Stimulated activated CD4-positive, alpha-beta T cell treated with anti-CD3 and anti-CD28 coated beads, TNF-alpha, amount 100 ng/mL, for 24 hours (primary cell): ENCODE measurements around the gene HEG1.
"Not testable (repeated sequence)": the region's sequence is repeated elsewhere in the genome, so short reads cannot be mapped to it uniquely, and the experiment has no call there.

Experiments used
- DNase-seq, 3 experiments: peaks; one replicate each; pipeline ENCODE4 v3.0.0-alpha.2; 2020; ENCODE audit warnings: low read depth in 3 of 3

HEG1 gene

GRCh38 chr3:125055913-125056745 is at the start of gene HEG1:
TSS of gene HEG1 (minus strand) at chr3:125055997. CDS start at chr3:125055890, 107 bp downstream.
- DNase-seq = peak; percentile 32 to 77 (median 56)

DNA sequence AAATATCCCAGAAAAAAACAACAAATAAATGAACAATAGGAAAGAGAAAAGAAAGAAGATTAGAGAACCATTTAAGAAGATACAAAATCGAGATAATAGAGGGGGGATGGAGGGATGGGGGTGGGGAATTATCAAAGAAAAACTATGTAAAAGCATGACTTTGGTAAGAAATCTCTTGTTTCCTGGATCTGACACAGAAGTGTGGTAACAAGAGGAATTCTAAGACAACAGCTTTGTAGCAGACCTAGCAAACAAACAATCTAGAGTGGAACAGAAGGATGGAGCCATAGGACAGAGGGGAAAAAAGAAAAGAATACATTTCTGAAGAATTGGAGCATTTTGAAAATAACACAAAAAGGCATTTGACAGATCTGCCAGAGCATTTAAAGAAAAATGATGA is 49.3 kb upstream of the HEG1 start:
- DNase-seq = no peak

- DNase-seq = no peak
Observed at GRCh38 chr3:125104639-125105038, 48.8 kb upstream of the HEG1 start.

GRCh38 chr3:125103406-125103805 is 47.6 kb upstream of the HEG1 start:
- DNase-seq = no peak

DNA sequence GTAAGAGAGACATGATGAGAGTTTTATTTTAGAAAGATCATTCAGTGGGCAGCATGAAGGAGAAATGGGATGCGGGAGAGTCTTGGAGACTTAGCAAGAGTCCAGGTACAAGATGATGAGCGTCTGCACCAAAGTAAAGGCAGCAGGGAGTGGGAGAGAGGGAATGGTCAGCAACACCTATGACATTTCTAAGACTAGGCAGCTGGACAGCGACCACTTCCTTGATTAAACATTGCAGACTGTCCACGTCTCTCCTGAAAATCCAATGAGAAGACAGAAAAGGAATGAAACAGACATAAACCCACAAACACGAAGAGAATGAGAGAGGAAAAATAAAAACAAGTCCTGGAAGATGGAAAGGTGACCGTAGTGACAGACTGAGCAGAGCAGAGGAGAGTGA is 46.7 kb upstream of the HEG1 start:
- DNase-seq = no peak

GRCh38 chr3:125098611-125099291 is 43.0 kb upstream of the HEG1 start:
- no peak for DNase-seq

DNA sequence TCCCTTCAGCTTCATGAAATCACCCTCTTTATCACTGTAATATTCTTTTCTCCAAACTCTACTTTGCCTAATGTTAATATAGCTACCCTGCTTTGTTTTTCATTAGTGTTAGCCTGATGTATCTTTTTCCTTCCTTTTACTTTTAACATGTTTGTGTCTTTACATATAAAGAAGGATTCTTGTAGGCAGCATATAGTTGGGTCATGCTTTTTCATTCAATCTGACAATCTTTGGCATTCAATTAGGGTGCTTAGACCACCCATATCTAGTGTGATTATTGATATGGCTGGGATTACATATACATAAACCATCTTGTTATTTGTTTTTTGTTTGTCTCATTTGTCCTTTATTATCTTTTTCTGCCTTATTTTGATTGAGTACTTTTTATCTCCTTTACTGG is 34.9 kb upstream of the HEG1 start:
- DNase-seq = no peak

- no peak for DNase-seq
Observed at GRCh38 chr3:125087768-125088391, 32.1 kb upstream of the HEG1 start.

- no peak for DNase-seq
Observed at GRCh38 chr3:125085166-125085565, 29.4 kb upstream of the HEG1 start.

- no peak for DNase-seq
Observed at GRCh38 chr3:125083776-125084175, 28.0 kb upstream of the HEG1 start.

GRCh38 chr3:125082339-125082738 is 26.5 kb upstream of the HEG1 start:
- not testable (repeated sequence) for DNase-seq

DNA sequence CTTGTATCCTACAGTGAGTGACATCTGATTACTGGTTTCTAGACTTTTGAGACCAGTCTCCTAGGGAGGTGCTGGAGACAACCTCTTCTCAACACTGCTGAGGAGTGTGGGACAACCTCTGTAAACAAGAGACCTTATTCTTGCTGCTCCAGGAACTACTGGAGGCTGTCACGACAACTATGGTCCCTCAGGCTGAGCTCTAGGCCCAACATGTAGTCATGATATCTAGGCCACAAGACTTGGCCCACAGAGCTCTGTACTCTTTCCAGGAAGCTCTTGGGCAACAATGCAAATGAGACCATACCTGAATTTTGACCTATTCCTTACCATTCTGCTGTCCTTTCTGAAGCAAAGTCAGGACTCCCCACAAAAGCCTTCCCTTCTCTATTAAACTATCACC is 24.3 kb upstream of the HEG1 start:
- no peak for DNase-seq

DNA sequence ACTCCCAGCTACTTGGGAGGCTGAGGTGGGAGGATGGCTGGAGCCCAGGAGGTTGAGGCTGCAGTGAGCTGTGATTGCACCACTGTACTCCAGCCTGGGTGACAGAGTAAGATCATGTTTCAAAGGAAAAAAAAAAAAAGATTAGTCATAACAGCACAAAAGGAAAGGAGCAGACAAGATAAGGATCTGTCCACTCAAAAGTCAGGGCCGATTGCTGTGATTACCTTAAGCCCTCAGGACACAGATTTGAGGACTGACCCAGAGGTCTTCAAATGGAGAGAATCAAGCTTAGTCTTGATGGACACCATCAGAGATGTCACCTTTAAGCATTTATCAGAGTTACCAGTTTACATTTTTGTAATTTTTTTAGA is 23.9 kb upstream of the HEG1 start:
- no peak for DNase-seq

DNA sequence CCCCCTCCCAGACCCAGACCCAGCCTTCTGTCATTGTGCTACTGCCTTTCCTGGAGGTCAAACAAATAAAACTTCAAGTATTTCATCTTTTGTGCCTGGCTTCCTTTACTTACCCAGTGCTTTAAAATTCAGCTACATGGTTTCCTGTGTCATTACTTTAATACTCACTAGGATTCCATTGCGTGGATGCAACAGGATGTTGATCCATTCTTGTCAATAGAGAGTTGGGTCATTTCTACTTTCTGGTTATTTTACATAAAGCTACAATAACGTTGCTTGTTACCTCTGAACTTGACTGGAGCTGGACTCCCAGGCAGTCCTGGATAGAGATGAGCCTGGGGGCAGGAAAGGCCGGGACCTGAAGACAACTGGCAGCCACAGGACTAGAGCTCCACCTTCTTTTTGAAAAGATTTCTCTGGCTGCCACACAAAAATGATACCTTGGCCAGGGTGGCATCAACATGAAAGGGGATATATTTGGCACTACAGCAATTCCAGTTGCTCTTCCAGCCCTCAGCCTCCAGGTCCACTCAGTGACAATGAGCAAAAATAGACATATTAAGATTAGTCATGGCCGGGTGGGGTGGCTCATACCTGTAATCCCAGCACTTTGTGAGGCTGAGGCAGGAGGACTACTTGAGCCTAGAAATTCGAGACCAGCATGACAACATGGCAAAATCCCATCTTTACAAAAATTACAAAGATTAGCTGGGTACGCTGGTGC is 23.3 kb upstream of the HEG1 start:
- DNase-seq = no peak

DNA sequence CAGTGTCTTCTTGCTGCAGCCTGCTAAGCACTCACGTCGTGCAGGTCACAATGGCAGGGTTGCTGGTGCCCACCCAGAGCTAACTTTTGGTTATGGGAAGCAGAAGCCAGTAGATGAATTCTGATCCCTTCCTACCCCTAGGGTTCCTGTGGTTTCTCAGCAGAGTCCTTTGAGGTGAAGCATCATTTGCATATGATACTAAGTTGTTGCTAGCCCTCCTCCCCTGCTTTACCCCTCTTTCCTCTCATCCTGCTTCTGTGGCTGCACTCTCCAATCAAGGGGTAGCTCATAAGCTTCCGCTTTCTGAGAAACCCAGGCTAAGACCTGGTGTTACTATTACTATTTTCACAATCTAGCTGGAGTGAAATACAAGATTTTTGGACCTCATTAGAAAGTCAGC is 22.1 kb upstream of the HEG1 start:
- DNase-seq = no peak

- no peak for DNase-seq
Observed at GRCh38 chr3:125076464-125076863, 20.7 kb upstream of the HEG1 start.

GRCh38 chr3:125075738-125076137 is 19.9 kb upstream of the HEG1 start:
- DNase-seq = no peak

- DNase-seq = no peak
Observed at GRCh38 chr3:125073390-125073905, 17.7 kb upstream of the HEG1 start.

DNA sequence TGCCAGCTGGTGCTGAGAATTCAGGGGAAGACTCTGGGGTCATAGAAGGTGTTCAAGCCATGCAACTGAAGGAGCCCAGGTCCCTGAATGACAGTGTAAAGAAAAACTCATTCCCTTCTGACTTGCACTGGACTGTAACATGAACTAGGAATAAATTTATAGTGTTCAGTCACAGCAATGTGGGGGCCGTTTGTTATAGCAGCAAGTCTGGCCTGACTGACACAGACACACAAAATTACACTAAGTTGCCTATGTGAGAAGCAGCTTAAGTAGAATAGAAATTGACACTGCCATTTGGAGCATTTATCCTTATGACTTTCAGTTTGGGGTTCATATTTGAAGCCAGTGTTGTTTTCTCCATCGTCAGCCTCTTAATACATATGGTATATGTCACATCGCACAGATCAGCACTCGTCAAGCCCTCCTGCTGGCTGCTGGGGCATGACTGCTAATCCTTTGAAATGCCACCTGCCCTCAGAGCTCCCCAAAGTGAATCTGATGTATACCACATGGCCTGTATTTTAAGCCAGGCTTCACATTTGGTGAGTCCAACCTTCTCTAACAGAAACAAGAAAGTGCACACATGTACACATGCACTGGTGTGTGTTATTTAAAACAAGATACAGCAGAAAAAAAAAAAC is 17.1 kb upstream of the HEG1 start:
- DNase-seq = no peak

GRCh38 chr3:125072301-125072700 is 16.5 kb upstream of the HEG1 start:
- DNase-seq = no peak

DNA sequence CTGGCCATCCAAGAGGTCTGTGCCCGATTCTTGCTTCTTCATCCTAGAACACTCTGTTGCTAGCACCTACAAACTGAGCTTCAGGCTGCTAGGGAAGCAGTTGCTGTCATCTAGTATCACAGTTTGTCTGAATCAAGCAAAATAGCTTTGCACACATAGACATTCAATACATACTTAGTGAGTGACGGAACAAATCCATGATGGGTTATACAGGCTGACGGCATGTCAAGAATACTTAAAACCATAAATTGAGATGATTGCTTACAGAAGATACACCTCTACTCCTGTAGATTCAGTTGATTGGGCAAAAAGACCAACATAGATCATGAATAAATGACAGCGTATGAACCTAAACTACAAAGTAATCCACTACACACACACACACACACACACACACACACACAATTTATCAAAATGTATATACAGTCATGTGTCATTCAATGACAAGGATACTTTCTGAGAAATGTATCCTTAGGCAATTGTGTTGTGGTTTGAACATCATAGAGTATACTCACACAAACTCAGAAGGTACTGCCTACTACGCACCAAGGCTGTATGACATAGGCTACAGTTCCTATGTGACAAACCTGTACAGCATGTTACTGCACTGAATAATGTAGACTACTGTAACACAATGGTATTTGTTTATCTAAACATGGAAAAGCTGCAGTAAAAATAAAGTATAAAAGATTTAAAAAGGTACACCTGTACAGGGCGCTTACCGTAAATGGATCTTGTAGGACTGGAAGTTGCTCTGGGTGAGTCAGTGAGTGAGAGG is 14.4 kb upstream of the HEG1 start:
- DNase-seq = no peak
